Sigmoid colon (tissue), 4 donors: ENCODE measurements around the gene RPL10.

Experiments used
- EP300 ChIP-seq, 4 donors: sonication (generic); formaldehyde crosslinking; IDR thresholded peaks; one replicate each; pipeline ENCODE4 v1.6.1; 2017; ENCODE audit warnings: antibody characterized with exemption in 4 of 4
- POLR2A ChIP-seq, 2 donors: fragments of 450-650 bp; IDR thresholded peaks; one replicate each; pipeline ENCODE4 v1.6.1; 2016; ENCODE audit warnings: antibody characterized with exemption in 2 of 2, mild to moderate bottlenecking in 2 of 2, moderate library complexity in 2 of 2
- TF ChIP-seq, protein P1 (sequence below), 4 experiments: fragments of 450-650 bp in 3 of 4; fragments of 200-600 bp in 1 of 4; IDR thresholded peaks; one replicate each; pipeline ENCODE4 v1.5.1; 2016 to 2019; ENCODE audit warnings: antibody characterized with exemption in 4 of 4, mild to moderate bottlenecking in 3 of 4, moderate library complexity in 2 of 4

DNA sequence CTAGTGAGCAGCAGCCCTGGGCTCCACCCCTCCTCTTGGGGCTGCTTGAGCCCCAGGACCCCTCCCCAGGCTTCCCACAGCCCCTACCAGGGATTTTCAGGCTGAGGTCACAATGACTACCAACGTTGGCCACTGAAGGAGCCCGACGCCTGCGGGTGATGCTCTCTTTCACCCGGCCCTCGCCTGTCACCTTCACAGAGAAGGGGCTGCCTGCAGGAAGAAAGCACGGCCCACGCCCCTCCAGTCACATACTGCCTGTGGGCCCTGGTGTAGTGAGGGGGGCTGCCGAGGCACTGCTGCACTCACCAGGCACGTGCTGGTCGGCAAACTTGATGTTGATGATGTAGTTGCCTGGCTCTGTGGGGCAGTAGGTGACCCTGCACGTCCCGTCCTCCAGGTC lies 45.7 kb upstream of the RPL10 start:
- TF ChIP-seq, protein P1, sequence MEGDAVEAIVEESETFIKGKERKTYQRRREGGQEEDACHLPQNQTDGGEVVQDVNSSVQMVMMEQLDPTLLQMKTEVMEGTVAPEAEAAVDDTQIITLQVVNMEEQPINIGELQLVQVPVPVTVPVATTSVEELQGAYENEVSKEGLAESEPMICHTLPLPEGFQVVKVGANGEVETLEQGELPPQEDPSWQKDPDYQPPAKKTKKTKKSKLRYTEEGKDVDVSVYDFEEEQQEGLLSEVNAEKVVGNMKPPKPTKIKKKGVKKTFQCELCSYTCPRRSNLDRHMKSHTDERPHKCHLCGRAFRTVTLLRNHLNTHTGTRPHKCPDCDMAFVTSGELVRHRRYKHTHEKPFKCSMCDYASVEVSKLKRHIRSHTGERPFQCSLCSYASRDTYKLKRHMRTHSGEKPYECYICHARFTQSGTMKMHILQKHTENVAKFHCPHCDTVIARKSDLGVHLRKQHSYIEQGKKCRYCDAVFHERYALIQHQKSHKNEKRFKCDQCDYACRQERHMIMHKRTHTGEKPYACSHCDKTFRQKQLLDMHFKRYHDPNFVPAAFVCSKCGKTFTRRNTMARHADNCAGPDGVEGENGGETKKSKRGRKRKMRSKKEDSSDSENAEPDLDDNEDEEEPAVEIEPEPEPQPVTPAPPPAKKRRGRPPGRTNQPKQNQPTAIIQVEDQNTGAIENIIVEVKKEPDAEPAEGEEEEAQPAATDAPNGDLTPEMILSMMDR (IDR thresholded peaks at IDR 0.05) = no peak
- TF ChIP-seq POLR2A (IDR thresholded peaks at IDR 0.05) (no peak), EP300 (IDR thresholded peaks at IDR 0.05) (no peak)
